ENCODE measurements around the gene CD34.

DNA sequence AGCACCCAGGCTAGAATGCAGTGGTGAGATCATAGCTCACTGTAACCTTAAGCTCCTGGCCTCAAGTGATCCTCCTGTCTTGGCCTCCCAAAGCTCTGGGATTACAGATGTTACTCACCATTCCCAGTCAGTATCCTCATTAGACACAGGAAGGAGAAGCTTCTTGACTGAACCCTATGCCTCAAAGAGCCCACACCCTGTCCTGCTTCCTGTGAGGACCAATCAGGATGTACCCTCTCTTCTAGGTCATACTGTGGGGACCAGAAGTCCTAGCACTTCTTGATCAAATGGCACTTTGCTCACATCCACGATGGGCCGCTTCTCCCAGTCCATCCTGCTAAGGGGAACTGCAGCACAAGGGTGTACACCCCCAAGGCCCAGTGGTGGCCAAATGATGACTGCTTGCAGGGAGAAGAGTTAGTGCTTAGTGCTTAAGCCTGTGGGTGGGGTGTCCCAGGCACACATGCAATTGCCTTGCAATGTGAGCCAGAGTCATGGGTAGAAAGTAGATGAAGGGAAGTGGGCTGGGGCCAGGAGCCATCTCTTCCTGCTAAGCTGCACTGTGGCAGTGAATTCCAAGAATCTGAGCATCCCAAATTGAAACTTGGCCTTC is 9.8 kb downstream of the CD34 start:
- no peak for TF ChIP-seq ZNF70 (CRISPR knock-in tag; IDR thresholded peaks at IDR 0.05)
- no peak for TF ChIP-seq ESRRG (CRISPR knock-in tag; IDR thresholded peaks at IDR 0.05)
- TF ChIP-seq ARNTL (CRISPR knock-in tag; IDR thresholded peaks at IDR 0.05; ENCODE audit: borderline replicate concordance, low read depth): no peak
- TF ChIP-seq PPARA (CRISPR knock-in tag; IDR thresholded peaks at IDR 0.05; ENCODE audit: borderline replicate concordance): no peak
- TF ChIP-seq POU6F1 (CRISPR knock-in tag; IDR thresholded peaks at IDR 0.05; ENCODE audit: borderline replicate concordance, low read depth): no peak
- TF ChIP-seq, protein P1, sequence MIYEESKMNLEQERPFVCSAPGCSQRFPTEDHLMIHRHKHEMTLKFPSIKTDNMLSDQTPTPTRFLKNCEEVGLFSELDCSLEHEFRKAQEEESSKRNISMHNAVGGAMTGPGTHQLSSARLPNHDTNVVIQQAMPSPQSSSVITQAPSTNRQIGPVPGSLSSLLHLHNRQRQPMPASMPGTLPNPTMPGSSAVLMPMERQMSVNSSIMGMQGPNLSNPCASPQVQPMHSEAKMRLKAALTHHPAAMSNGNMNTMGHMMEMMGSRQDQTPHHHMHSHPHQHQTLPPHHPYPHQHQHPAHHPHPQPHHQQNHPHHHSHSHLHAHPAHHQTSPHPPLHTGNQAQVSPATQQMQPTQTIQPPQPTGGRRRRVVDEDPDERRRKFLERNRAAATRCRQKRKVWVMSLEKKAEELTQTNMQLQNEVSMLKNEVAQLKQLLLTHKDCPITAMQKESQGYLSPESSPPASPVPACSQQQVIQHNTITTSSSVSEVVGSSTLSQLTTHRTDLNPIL (CRISPR knock-in tag; IDR thresholded peaks at IDR 0.05; ENCODE audit: low read depth): no peak
- TF ChIP-seq PATZ1 (CRISPR knock-in tag; IDR thresholded peaks at IDR 0.05; ENCODE audit: borderline replicate concordance): no peak
- no peak for TF ChIP-seq ZC3H10 (CRISPR knock-in tag; IDR thresholded peaks at IDR 0.05)
- no peak for TF ChIP-seq ZFP30 (CRISPR knock-in tag; IDR thresholded peaks at IDR 0.05)
- no peak for TF ChIP-seq TSHZ2 (CRISPR knock-in tag; IDR thresholded peaks at IDR 0.05)
- TF ChIP-seq RARB (CRISPR knock-in tag; IDR thresholded peaks at IDR 0.05): no peak
- TF ChIP-seq BACH2 (CRISPR knock-in tag; IDR thresholded peaks at IDR 0.05; ENCODE audit: borderline replicate concordance): no peak
- TF ChIP-seq, protein P2, sequence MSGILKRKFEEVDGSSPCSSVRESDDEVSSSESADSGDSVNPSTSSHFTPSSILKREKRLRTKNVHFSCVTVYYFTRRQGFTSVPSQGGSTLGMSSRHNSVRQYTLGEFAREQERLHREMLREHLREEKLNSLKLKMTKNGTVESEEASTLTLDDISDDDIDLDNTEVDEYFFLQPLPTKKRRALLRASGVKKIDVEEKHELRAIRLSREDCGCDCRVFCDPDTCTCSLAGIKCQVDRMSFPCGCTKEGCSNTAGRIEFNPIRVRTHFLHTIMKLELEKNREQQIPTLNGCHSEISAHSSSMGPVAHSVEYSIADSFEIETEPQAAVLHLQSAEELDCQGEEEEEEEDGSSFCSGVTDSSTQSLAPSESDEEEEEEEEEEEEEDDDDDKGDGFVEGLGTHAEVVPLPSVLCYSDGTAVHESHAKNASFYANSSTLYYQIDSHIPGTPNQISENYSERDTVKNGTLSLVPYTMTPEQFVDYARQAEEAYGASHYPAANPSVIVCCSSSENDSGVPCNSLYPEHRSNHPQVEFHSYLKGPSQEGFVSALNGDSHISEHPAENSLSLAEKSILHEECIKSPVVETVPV (CRISPR knock-in tag; IDR thresholded peaks at IDR 0.05): no peak
- no peak for TF ChIP-seq SNAI2 (CRISPR knock-in tag; IDR thresholded peaks at IDR 0.05)

Data from SK-N-SH treated with all-trans-retinoic acid at 6 μM for 48 hours (cell line).